ENCODE results near the gene CFAP410.

DNA sequence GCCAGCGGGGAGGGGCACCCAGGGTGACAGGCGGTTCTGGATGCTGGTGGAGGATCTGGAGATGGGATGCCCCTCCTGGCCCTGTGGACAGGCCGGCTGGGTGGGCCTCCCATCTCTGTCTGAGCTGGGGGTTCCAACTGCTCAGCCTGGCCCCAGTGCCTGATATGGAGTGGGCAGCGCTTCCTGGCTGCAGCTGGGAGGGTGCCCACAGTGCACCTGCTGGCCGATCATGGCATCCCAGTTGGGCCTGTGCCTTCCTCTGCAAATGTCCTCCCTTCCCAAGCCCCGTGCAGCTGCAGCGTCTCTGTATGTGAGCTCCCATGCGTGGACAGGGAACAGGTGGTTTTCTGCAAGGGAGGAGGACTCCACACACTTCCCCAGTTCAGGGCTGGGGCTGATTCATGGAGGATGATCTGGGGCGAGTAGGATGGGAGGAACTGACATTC is 37.2 kb downstream of the CFAP410 start:
- no peak for TF ChIP-seq POLR2A (IDR thresholded peaks at IDR 0.05)
- TF ChIP-seq, protein P1, sequence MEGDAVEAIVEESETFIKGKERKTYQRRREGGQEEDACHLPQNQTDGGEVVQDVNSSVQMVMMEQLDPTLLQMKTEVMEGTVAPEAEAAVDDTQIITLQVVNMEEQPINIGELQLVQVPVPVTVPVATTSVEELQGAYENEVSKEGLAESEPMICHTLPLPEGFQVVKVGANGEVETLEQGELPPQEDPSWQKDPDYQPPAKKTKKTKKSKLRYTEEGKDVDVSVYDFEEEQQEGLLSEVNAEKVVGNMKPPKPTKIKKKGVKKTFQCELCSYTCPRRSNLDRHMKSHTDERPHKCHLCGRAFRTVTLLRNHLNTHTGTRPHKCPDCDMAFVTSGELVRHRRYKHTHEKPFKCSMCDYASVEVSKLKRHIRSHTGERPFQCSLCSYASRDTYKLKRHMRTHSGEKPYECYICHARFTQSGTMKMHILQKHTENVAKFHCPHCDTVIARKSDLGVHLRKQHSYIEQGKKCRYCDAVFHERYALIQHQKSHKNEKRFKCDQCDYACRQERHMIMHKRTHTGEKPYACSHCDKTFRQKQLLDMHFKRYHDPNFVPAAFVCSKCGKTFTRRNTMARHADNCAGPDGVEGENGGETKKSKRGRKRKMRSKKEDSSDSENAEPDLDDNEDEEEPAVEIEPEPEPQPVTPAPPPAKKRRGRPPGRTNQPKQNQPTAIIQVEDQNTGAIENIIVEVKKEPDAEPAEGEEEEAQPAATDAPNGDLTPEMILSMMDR (IDR thresholded peaks at IDR 0.05): peak in 4 of 6 experiments; percentile 6 to 54 (median 42)

All from Peyer's patch (tissue), 4 donors.